Stimulated activated CD8-positive, alpha-beta memory T cell treated with anti-CD3 and anti-CD28 coated beads, Interleukin-4, amount 100 ng/mL, for 48 hours (primary cell): ENCODE measurements around the gene USP14.

ENCODE experiments used
- DNase-seq: peaks from one replicate; pipeline ENCODE4 v3.0.0-alpha.2; 2020

Gene USP14

GRCh38 chr18:160831-161570 lies 2.6 kb downstream of the USP14 start:
- DNase-seq = no peak

GRCh38 chr18:172361-172760 lies 14.0 kb downstream of the USP14 start:
- DNase-seq = no peak

GRCh38 chr18:179499-179898 lies 21.1 kb downstream of the USP14 start:
- no peak for DNase-seq

- DNase-seq = no peak
Observed at GRCh38 chr18:181711-182110, 23.4 kb downstream of the USP14 start.

- no peak for DNase-seq
Observed at GRCh38 chr18:183769-184168, 25.4 kb downstream of the USP14 start.

GRCh38 chr18:189254-189653 lies 30.9 kb downstream of the USP14 start:
- DNase-seq = no peak

- DNase-seq = no peak
Observed at GRCh38 chr18:191725-192124, 33.4 kb downstream of the USP14 start.

- DNase-seq = no peak
Observed at GRCh38 chr18:192801-193200, 34.4 kb downstream of the USP14 start.

GRCh38 chr18:195651-196050 lies 37.3 kb downstream of the USP14 start:
- DNase-seq = no peak

- DNase-seq = no peak
Observed at GRCh38 chr18:199214-199613, 40.9 kb downstream of the USP14 start.

GRCh38 chr18:199768-200167 lies 41.4 kb downstream of the USP14 start:
- DNase-seq = no peak

- DNase-seq = no peak
Observed at GRCh38 chr18:210075-210474, 51.7 kb downstream of the USP14 start.

GRCh38 chr18:210733-211132 lies 52.4 kb downstream of the USP14 start:
- DNase-seq = no peak

GRCh38 chr18:211582-211981 lies 53.2 kb downstream of the USP14 start:
- DNase-seq = no peak

- no peak for DNase-seq
Observed at GRCh38 chr18:212780-213179, 54.4 kb downstream of the USP14 start.

GRCh38 chr18:213505-213904 lies 55.1 kb downstream of the USP14 start:
- DNase-seq = no peak

GRCh38 chr18:213966-214365 lies 55.6 kb downstream of the USP14 start:
- no peak for DNase-seq

GRCh38 chr18:215448-216010 lies 57.2 kb downstream of the USP14 start:
- DNase-seq = no peak

GRCh38 chr18:217532-218336 lies 59.4 kb downstream of the USP14 start:
- no peak for DNase-seq

- no peak for DNase-seq
Observed at GRCh38 chr18:220708-221107, 62.4 kb downstream of the USP14 start.

- DNase-seq = no peak
Observed at GRCh38 chr18:225745-226144, 67.4 kb downstream of the USP14 start.

GRCh38 chr18:227374-227773 lies 69.0 kb downstream of the USP14 start:
- DNase-seq = no peak

GRCh38 chr18:227902-228301 lies 69.5 kb downstream of the USP14 start:
- no peak for DNase-seq

GRCh38 chr18:228586-228985 lies 70.2 kb downstream of the USP14 start:
- no peak for DNase-seq
